ENCODE data around the gene HYCC1.
"Not testable (repeated sequence)": the region's sequence is repeated elsewhere in the genome, so short reads cannot be mapped to it uniquely, and the experiment has no call there.

Gene HYCC1

DNA sequence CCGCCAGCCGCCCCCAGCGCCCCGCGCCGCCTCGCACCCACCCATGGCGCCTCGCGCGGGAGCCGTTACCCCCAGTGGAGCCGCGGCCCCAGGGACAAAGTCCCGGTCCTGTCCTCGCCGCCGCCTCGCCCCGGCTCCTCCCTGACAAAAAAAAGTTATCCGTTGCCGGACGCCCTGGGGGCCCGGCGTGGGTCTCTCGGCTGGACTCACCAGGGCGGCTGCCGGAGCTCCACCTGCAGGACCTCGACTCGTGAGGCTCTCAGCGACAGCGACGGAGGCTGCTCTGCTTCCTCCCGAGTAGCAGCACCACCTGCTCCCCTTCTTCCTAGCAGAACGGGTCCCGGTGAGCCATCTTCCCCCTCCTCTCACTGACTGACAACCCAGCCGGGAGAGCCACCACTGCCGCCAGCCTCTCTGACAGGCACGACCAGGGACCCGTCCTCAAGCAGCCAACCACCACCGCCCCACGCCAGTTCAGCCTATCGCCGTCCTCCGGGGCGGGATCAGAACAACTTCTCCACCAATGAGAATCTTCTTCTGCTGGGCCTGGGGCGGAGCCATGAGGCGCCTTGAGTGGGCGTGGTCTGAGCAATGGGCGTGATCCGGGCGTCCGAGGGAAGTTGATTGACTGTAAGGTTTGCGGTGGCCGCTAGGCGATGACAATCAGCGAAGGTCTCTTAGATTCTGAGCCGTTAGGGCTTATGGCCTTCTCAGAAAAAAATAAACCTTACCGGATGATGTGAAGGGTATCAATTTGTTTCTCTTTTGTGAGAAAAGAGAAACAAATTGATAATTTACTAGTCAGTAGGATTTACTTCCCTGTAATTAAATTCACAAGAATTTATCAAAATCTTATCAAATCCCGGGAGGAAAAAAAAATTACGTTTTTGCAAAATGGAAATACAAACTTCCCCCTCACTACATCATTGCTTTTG, at the start of gene HYCC1:
Gene HYCC1, minus strand, starts transcription at position 416 of the 935 bp plus-strand sequence. CDS start 23,019 bp downstream, outside the sequence.
- peak; percentile 97 for DNase-seq

DNA sequence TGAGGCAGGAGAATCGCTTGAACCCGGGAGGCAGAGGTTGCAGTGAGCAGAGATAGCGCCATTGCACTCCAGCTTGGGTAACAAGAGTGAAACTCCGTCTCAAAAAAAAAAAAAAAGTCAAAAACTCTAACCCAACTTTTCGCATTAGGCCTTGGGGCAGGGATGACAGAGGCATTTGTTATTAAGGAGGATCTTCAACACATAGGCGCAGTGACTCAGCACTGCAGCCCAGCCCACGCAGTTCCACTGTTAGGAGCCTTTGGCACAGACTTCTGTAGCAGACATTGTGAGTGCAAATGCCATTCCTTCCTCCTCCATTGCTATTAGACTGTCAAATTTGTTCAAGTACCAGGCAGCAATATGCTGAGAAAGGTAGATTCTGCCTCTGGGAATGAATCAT, 48.5 kb upstream of the HYCC1 start:
- no peak for DNase-seq

DNA sequence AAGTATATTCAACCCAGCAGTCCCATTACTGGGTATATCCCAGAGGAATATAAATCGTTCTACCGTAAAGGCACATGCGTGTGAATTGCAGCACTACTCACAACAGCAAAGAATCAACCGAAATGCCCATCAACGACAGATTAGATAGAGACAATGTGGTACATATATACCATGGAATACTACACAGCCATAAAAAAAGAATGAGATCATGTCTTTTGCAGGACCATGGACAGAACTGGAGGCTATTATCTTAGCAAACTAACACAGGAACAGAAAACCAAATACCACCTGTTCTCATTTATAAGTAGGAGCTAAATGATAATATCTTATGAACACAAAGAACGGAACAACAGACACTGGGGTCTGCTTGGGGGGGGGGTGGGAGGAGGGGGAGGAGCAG, 47.4 kb upstream of the HYCC1 start:
- DNase-seq = no peak

DNA sequence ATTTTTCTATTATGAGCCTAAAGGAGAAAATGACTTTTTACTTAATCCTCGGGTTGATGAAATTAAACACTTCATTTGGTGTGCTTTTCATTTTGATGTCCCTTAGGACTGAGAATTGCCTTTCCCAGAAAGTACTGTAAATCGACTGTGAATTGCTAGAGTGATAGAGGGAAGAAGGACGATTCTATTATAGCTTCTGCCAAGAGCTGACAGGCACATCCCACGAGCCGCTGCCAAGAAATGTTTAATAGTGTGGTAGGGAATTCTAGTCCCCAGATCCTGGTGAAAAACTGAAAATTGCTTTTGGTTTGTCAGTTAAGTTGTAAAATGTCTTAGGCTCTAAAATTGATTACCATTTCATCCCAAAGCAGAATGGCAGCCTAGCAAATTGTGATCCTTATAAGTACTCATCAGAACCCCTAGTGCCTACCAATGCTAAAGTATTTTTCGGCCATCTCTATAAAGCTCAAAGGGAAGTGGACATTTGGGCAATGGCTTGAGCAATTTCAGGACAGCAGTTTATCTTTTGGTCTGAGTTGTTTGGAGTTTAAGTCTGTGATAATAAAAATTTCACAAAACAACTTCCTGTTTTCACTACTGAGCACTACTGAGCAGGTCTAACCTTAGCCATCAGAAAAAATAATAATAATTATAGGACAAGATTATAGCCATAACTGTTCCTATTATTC, 44.6 kb upstream of the HYCC1 start:
- DNase-seq = no peak

DNA sequence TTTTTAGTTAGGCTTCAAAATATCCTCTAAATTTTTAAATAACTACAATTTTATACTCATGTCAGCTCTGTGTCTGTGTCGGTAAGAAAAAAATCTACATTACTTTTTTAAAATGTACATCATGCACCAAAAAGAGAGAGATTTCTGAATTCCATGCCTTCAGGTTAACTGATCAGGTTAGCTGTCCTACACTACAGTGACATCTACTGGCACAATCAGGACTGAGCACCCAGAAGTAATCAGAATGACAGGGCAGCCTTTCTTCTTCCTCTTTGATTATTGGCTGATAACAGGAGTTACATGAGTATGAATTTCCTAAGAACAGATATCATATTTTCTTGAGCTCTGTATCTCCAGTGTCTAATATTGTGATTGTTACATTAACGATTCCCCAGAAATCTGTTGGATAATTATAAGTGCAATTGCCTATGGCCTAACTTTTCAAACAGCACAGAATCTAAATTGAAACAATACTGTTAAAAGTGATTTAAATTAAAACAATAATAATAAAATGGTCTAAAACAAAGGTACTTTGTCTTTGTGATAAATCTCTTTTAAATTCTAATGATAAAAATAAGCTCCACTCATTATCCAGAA, 41.8 kb upstream of the HYCC1 start:
- peak; percentile 15 to 34 for DNase-seq

DNA sequence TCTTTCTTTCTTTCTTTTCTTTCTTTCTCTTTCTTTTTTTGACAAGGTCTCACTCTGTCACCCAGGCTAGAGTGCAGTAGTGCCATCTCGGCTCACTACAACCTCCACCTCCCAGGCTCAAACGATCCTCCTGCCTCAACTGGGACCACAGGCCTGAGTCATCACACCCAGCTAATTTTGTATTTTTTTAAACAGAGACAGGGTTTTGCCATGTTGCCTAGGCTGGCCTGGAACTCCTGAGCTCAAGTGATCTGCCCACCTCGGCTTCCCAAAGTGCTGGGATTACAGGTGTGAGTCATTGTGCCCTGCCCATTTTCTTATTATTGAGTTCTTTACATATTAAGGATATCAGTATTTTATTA, 37.2 kb upstream of the HYCC1 start:
- not testable (repeated sequence) for DNase-seq

DNA sequence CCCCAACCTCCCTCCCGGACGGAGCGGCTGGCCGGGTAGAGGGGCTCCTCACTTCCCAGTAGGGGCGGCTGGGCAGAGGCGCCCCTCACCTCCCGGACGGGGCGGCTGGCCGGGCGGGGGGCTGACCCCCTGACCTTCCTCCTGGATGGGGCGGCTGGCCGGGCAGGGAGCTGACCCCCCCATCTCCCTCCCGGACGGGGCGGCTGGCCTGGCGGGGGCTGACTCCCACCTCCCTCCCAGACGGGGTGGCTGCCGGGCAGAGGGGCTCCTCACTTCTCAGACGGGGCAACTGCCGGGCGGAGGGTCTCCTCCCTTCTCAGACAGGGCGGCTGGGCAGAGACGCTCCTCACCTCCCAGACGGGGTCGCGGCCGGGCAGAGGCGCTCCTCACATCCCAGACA, 32.4 kb upstream of the HYCC1 start:
- not testable (repeated sequence) for DNase-seq

DNA sequence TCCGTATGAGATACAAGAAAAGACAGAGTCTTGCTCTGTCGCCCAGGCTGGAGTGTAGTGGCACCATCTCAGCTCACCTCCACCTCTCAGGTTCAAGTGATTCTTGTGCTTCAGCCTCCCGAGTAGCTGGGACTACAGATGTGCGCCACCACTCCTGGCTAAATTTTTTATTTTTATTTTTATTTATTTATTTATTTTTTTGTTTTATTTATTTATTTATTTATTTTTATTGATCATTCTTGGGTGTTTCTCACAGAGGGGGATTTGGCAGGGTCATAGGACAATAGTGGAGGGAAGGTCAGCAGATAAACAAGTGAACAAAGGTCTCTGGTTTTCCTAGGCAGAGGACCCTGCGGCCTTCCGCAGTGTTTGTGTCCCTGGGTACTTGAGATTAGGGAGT, 31.2 kb upstream of the HYCC1 start:
- DNase-seq = not testable (repeated sequence)

DNA sequence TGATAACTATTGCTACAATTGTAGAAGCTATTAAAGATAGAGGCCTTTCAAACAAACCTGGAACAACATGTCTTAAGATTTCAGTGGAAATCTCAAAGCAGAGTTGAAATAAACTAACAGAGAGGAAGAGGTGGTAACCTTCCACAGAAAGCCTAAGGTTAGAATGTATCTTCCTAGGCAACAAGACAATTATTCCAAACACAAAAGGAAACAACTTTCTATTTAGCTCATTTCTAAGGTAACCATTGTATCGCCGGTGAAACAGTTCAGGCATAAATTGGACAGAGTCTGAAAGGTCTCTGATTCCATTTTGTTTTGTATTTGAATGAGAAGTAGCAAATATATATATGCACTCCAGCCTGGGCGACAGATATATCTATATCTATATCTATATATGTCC, 30.7 kb upstream of the HYCC1 start:
- no peak for DNase-seq

DNA sequence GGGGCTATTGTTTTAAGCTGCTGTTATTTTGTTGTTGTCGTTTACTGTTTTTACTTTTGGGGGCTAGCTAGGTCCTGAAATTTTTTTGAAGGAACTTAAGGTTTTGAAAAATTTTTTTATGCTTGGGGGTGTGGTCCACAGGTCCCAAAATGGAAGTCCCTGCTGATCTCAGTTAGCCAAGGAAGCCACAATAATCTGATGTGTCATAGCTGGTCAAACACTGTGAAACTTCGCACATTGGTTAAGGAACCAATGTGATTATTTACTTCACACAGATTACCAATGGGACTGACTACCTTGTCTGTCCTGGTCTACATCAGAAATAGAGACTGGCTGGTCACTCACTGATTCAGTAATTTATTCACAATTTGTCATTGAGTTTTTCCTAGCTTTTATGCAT, 29.5 kb upstream of the HYCC1 start:
- no peak for DNase-seq

DNA sequence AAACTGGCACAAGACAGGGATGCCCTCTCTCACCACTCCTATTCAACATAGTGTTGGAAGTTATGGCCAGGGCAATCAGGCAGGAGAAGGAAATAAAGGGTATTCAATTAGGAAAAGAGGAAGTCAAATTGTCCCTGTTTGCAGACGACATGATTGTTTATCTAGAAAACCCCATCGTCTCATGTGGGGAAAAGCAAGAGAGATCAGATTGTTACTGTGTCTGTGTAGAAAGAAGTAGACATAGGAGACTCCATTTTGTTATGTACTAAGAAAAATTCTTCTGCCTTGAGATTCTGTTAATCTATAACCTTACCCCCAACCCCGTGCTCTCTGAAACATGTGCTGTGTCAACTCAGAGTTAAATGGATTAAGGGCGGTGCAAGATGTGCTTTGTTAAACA, 25.7 kb upstream of the HYCC1 start:
- not testable (repeated sequence) for DNase-seq

DNA sequence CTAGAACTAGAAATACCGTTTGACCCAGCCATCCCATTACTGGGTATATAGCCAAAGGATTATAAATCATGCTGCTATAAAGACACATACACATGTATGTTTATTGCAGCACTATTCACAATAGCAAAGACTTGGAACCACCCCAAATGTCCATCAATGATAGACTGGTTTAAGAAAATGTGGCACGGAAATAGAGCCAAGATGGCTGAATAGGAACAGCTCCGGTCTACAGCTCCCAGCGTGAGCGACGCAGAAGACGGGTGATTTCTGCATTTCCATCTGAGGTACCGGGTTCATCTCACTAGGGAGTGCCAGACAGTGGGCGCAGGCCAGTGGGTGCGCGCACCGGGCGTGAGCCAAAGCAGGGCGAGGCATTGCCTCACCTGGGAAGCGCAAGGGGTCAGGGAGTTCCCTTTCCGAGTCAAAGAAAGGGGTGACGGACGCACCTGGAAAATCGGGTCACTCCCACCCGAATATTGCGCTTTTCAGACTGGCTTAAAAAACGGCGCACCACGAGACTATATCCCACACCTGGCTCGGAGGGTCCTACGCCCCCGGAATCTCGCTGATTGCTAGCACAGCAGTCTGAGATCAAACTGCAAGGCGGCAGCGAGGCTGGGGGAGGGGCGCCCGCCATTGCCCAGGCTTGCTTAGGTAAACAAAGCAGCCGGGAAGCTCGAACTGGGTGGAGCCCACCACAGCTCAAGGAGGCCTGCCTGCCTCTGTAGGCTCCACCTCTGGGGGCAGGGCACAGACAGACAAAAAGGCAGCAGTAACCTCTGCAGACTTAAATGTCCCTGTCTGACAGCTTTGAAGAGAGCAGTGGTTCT, 21.8 kb upstream of the HYCC1 start:
- not testable (repeated sequence) for DNase-seq

DNA sequence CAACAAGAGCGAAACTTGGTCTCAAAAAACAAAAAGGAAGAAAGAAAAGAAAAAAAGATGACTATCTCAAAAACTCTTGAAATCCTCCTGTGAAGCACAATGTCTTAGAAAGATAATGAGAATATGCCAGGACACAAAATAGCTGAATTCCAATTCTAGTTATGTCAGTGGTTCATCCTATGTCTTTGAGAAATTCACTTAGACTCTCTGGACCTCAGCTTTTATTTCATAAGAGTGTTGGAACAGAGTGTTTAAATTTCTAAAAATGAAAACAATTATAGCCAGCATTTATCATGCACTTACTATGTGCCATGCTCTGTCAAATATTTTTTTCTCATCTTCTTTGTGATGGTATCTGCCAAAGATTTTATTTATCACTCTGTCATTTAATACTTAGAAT, 13.3 kb upstream of the HYCC1 start:
- no peak for DNase-seq

DNA sequence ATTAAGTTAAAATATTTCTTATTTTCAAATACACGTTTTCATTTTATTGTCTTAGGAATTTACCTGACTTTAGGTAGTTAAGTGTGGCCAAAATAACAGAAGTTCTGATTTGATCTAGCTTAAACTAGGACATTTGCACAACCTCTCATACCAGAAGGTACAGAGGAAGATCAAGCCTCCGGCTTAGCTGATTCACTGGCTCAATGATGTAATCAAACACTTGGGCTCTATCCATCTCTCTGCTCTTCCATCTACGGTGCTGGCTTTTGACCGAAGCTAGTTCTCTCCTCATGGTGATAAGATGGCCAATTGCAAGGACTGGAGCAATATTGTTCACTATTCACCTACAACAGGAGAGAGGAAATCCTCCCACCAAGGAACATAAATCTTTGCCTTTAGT, 12.2 kb upstream of the HYCC1 start:
- DNase-seq = no peak

DNA sequence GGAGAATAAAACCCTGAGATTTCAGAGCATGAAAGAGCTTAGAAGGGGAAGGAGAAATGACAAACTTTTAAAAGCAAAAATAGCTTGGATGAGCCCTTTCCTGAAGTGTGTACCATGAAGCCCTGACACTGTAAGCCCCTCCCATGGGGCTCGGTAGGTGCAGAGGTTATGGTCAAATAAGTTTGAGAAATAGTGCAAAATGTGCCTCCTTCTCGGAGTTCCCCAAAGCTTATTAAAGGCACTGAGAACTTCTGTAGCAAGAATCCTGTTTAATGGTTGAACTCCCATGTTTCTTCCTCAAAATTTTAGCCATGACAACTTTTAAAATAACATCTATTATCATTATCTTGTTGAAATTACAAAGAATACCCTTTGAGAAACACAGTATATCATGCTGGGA, 10.5 kb upstream of the HYCC1 start:
- DNase-seq = no peak

DNA sequence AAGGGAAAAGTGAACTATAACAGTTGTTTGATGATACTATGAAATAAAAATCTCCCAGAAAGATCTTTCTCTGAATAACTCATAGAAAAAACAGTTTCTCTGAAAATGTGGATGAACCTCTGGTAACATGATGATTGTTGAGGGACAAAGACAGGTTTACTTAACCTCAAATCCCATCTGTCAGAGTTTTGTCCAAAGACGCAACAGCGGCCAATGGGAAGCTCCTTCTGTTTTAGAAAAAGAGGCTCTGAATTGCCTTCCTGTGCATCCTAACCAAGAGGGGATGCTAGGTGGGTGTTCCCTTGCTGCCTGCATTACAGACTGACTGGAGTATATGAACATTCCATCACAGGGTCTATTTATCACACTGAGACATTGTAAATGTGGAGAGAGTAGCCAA, 8.9 kb upstream of the HYCC1 start:
- no peak for DNase-seq

DNA sequence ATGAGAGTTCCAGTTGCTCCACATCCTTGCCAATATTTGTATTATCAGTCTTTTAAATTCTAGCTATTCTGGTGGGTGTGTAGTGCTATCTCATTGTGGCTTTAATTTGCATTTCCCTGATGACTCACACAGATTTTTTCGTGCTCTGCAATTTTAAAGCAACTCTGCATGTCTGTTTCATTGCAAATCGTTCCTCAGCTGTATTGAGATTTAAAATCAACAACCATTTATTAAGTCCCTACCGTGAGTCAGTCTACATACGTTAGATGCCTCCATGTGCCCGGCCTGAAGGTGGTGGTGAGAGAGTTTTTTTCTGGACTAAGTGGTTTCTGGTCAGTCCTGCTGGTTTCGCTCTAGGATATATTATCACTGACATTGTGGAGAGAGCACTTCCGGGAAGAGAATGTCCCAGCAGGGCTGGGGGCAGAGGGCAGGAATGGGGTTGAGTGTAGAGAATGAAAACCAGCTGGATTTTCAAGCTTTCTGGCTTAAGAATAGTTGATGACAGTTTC, 8.4 kb upstream of the HYCC1 start:
- DNase-seq = no peak

DNA sequence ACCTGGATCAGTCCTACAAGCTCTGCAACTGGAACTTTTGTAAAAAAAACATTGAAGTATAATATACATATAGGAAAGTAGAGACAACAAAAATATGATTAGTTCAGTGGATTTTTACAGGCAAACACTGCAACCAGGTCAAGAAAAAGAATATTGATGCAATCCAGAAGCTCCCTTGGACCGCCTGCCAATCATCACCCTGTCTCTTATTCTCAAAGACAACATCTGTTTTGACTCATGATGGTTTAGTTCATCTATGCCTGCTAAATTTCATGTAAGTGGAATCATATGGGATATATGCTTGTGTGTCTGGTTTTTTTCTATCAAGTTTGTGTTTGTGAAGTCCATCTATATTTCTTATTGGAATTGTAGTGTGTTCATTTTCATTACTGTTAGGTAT, 7.7 kb upstream of the HYCC1 start:
- DNase-seq = no peak

DNA sequence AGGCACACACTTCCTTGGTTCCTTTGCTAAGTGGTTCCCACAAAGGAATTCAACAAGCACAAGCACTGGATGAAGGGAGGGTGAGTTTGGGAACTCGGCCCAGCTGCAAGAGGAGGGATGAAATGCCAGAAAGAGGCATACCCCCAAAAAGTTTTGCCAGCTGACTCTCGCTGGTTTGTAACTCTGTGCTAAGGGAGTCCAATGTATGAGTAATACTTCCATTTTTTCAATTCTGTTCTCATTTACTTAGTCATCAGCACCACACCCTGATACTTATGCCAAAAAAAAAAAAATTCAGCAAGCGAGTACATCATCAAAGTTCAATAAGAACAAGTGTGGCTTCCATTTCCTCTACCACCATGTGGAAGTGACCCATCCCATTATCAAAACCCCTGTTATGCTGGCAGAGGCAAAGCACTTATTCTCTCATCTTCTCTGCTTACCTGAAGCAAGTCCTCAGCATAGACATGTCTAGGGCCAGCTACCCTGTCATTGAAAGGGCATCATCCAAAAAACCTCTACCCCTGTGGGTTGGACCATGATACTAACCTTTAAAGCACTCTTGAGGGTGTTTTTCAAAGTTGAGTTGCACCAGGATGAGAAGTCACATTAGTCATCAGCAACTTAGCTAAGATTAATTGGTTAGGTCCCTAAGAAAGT, 6.9 kb upstream of the HYCC1 start:
- DNase-seq = no peak

DNA sequence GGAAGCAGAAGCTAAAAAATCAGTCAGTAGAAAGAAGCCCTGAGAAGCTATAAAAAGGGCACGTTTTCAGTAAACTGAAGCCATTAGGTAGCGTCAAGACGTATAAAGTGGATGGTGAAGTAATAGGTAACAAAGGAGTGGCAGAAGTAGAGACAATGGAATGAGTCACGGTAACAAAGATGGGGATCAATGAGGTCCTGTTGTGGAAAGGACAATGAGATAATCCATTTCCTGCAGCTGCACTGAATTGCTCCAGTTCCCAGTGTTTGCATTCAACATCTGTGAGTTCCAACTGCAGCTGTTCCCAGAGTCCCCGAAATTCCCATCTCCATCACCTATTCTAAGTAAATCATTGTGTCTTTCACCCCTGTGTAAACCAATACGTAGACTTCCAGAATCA, 4.8 kb upstream of the HYCC1 start:
- no peak for DNase-seq

DNA sequence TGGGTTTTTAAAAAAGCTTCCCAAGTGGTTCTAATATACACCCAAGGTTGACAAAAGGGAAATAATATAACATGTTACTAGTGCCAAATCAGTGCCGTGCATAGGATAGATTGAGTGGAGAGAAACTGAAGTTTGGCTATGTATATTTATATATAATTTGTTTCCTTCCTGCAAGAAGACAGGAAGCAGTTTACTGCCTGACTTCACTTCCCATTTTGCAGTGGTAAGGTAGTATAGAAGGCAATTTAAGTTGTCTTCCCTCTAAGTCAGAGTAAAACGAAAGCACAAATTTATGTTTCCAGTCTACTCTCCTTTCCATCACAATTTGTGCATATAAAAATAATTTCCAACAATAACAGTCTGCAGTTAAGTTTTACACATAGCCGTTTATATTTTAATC, 3.4 kb upstream of the HYCC1 start:
- DNase-seq = no peak

Data from NCI-H1930 (cell line).